ENCODE data around the gene GALNT13.

GRCh38 chr2:154207288-154208047 lies 335.7 kb downstream of the GALNT13 start:
- TF ChIP-seq POLR2AphosphoS5 (IDR thresholded peaks at IDR 0.05) (no peak), POLR2A (IDR thresholded peaks at IDR 0.05) (no peak), CTCF (IDR thresholded peaks at IDR 0.05) (no peak), EP300 (IDR thresholded peaks at IDR 0.05) (no peak)

Measured in gastroesophageal sphincter (tissue), 3 donors.